Lower leg skin (tissue), 4 donors: Measurements from ENCODE around the gene CTSE. TPM values are rescaled to one million over a fixed set of nuclear protein-coding genes. Genes with fewer than 3 reads are reported as not detected.

ENCODE experiments used
- DNase-seq, 2 donors: peaks; one replicate each; pipeline ENCODE4 v3.0.0-alpha.2; 2019; ENCODE audit warnings: low spot score in 2 of 2
- H3K4me3 ChIP-seq: fragments of 200-600 bp; sonication (generic); 2 replicates; pipeline ENCODE4 v1.5.1; 2017; ENCODE audit warnings: mild to moderate bottlenecking, low read depth; ENCODE audit not compliant: poor library complexity, severe bottlenecking
- POLR2A ChIP-seq, 2 donors: fragments of 450-650 bp; IDR thresholded peaks; one replicate each; pipeline ENCODE4 v1.6.1; 2016 to 2017; ENCODE audit warnings: antibody characterized with exemption in 2 of 2, mild to moderate bottlenecking in 1 of 2, moderate library complexity in 1 of 2
- WGBS, 2 donors: methylation state at CpG; one replicate each; pipeline ENCODE4 v1.1.5; 2018; 5-methylcytosine and 5-hydroxymethylcytosine counted together
- intact Hi-C: fragments of 100-400 bp; cut with DNase I; formaldehyde crosslinking; loops from one replicate; pipeline ENCODE4 v1.15.0; 2023; ENCODE audit warnings: low total_unique reads
- total RNA-seq, 4 donors: library from RNA; depleted of rRNA; stranded (reverse); fragments of >200 nt; gene quantifications; one replicate each; pipeline ENCODE4 v1.1.0, GENCODE V29; 2016
- TF ChIP-seq, protein P1 (sequence below), 3 donors: fragments of 450-650 bp; IDR thresholded peaks; one replicate each; pipeline ENCODE4 v1.5.1; 2016; ENCODE audit warnings: antibody characterized with exemption in 3 of 3, mild to moderate bottlenecking in 3 of 3, moderate library complexity in 2 of 3

Gene CTSE
- total RNA-seq, 4 donors from 2014 or later = not detected

DNA sequence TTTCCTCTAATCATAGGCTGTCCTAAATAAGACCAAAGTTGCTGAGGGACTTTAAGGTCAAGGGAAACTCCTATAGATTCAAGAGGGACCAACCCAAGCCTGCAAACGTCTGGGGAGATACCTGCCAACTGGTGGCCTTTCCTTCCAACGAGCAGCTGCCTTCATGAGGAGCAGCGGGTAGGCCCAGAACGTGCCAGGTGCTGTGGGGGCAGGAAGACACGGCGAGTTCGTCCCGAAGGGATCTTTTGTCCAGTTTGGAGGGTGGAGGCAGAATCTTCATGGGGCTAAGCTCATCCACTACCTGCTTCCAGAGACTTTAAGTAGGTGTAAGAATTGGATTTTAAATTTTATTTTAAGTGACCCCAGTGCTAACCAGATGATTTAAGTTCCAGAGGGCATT is 54.5 kb downstream of the CTSE start:
- DNase-seq = no peak
- no peak overlapping the region for H3K4me3 ChIP-seq
- no peak for TF ChIP-seq POLR2A (IDR thresholded peaks at IDR 0.05)
- TF ChIP-seq, protein P1, sequence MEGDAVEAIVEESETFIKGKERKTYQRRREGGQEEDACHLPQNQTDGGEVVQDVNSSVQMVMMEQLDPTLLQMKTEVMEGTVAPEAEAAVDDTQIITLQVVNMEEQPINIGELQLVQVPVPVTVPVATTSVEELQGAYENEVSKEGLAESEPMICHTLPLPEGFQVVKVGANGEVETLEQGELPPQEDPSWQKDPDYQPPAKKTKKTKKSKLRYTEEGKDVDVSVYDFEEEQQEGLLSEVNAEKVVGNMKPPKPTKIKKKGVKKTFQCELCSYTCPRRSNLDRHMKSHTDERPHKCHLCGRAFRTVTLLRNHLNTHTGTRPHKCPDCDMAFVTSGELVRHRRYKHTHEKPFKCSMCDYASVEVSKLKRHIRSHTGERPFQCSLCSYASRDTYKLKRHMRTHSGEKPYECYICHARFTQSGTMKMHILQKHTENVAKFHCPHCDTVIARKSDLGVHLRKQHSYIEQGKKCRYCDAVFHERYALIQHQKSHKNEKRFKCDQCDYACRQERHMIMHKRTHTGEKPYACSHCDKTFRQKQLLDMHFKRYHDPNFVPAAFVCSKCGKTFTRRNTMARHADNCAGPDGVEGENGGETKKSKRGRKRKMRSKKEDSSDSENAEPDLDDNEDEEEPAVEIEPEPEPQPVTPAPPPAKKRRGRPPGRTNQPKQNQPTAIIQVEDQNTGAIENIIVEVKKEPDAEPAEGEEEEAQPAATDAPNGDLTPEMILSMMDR (IDR thresholded peaks at IDR 0.05) = no peak
- intact Hi-C loops = no loop called here
- WGBS, 2 donors = 82 to 86% methylated on average over 8 of the region's 8 CpGs

DNA sequence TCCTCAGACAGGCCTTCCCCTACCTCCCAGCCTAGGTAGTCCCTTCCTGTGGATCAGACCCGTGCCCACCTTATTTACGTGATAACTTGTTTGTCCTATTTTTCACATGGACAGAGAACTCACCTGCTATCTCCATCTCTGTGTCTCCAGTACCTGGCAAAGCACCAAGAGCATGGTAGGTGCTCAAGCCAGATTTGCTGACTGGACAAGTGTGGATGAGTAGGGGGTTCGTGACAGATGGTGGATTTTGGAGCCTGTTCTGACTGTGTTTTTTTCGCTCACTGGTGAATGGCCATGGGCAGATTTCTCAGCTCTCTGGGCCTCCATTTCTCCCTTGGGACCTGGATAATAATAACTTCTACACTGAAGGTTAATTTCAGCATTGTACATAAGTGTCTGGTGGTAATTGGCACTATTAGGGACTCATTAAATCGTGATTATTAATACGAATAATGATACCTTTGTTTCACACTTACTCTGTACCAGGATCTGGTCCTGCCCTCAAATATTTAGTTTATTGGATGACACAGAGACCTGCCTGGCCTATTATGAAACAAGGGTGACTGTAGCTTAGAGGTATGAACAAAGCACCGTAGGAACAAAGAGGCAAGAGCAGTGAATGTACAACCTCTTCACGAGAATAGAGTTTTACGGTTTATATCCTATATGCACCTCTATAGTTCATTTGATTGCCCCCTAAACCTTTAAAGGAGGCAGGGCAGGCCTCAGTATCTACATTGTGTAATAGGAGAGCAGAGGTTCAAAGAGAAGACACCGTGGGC is 56.0 kb downstream of the CTSE start:
- no peak for DNase-seq
- no peak for TF ChIP-seq POLR2A (IDR thresholded peaks at IDR 0.05)
- TF ChIP-seq, protein P1 (IDR thresholded peaks at IDR 0.05) = no peak
- WGBS, 2 donors = 80 to 81% methylated on average over 10 of the region's 10 CpGs
- intact Hi-C loops = no loop called here
- no peak overlapping the region for H3K4me3 ChIP-seq

- TF ChIP-seq POLR2A (IDR thresholded peaks at IDR 0.05) = no peak
- TF ChIP-seq, protein P1 (IDR thresholded peaks at IDR 0.05) = no peak
- no peak overlapping the region for H3K4me3 ChIP-seq
- WGBS, 2 donors = 91 to 94% methylated on average over 9 to 12 of the region's 13 CpGs
- intact Hi-C loops = no loop called here
- no peak for DNase-seq
Measured at GRCh38 chr1:205965036-205965884, 58.4 kb downstream of the CTSE start.

DNA sequence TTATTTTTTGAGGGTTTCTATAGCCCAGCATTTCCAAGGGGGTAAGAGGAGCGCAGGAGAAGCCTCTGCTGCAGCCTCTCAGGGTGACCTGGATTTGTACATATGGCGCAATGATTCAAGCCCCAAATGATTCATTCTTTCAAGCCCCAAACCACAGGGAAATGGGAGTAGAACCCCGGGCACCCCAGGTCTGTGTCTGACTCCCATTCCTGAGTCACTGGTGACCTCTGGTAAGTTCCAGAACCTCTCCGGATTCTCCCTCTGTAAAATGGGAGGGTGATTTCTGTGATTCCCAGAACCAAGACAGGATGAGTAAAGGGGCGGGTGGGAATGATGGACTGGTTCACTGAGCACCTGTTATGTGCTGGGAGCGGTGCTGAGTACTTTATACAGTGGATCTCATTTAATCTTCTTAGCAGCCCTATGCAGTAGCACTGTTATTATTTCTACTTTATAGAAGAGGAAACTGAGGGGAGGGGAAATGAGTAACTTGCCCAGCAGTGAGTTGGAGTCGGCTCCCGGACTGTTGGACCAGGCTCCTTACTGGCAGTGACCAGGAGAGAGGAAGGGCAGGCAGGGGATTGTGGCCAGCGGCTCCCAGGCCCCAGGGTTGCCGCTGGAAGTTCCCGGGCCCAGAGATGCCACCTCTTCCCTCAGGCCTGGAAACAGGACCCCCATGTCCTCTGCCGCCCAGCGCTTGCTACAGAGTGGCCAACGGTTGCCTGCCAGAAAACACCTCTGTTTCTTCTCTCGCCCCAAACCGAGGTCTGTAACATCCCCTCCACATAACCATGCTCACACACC is 60.1 kb downstream of the CTSE start:
- intact Hi-C loops = no loop called here
- 86 to 88% methylated on average over 16 of the region's 16 CpGs for WGBS, 2 donors
- H3K4me3 ChIP-seq = no peak overlapping the region
- TF ChIP-seq POLR2A (IDR thresholded peaks at IDR 0.05) = no peak
- TF ChIP-seq, protein P1 (IDR thresholded peaks at IDR 0.05) = no peak
- DNase-seq = no peak

- no peak for DNase-seq
- no peak overlapping the region for H3K4me3 ChIP-seq
- TF ChIP-seq POLR2A (IDR thresholded peaks at IDR 0.05) = no peak
- TF ChIP-seq, protein P1 (IDR thresholded peaks at IDR 0.05) = no peak
- WGBS, 2 donors = 63% methylated on average over 6 of the region's 6 CpGs
- intact Hi-C loops = no loop called here
Measured at GRCh38 chr1:205962821-205963221, 60.9 kb downstream of the CTSE start.
